Left renal pelvis (tissue), 4 donors: Measurements from ENCODE around the gene ADORA2A. TPM values are rescaled to one million over a fixed set of nuclear protein-coding genes. Genes with fewer than 3 reads are reported as not detected.

Experiments used
- DNase-seq, 4 donors: peaks; one replicate each; pipeline ENCODE4 v3.0.0-alpha.2; 2013; ENCODE audit warnings: low read depth in 4 of 4, low spot score in 3 of 4
- polyA plus RNA-seq, 4 donors: library from polyadenylated mRNA; unstranded; fragments of 120-200 nt; gene quantifications; one replicate each; pipeline ENCODE4 v1.2.1, GENCODE V29; 2013; ENCODE audit not compliant: insufficient read length in 4 of 4

ADORA2A gene
- polyA plus RNA-seq, 4 donors, result 5.1 to 11.9 (median 5.9) TPM

- peak in 1 of 4 donors; percentile 60 for DNase-seq
Observed at GRCh38 chr22:24444729-24445466, 17.5 kb downstream of the ADORA2A start.

- DNase-seq, result no peak
Observed at GRCh38 chr22:24445481-24446259, 18.3 kb downstream of the ADORA2A start.

- no peak for DNase-seq
Observed at GRCh38 chr22:24446260-24446611, 18.8 kb downstream of the ADORA2A start.

- DNase-seq, result no peak
Observed at GRCh38 chr22:24450610-24451009, 23.2 kb downstream of the ADORA2A start.

GRCh38 chr22:24451162-24451561, 23.8 kb downstream of the ADORA2A start:
- no peak for DNase-seq

- DNase-seq, result no peak
Observed at GRCh38 chr22:24453853-24454252, 26.5 kb downstream of the ADORA2A start.

GRCh38 chr22:24455039-24455438, 27.6 kb downstream of the ADORA2A start:
- no peak for DNase-seq

- no peak for DNase-seq
Observed at GRCh38 chr22:24455751-24456426, 28.5 kb downstream of the ADORA2A start.

GRCh38 chr22:24457894-24458420, 30.6 kb downstream of the ADORA2A start:
- DNase-seq, result no peak

GRCh38 chr22:24459911-24460310, 32.5 kb downstream of the ADORA2A start:
- DNase-seq, result no peak

GRCh38 chr22:24460418-24461089, 33.2 kb downstream of the ADORA2A start:
- no peak for DNase-seq

- no peak for DNase-seq
Observed at GRCh38 chr22:24463071-24463760, 35.8 kb downstream of the ADORA2A start.

GRCh38 chr22:24465566-24465965, 38.2 kb downstream of the ADORA2A start:
- DNase-seq, result no peak

GRCh38 chr22:24465975-24466374, 38.6 kb downstream of the ADORA2A start:
- no peak for DNase-seq

- DNase-seq, result peak; percentile 51 to 68 (median 63)
Observed at GRCh38 chr22:24466716-24467328, 39.4 kb downstream of the ADORA2A start.

- DNase-seq, result no peak
Observed at GRCh38 chr22:24467340-24467739, 39.9 kb downstream of the ADORA2A start.

- DNase-seq, result no peak
Observed at GRCh38 chr22:24471570-24471969, 44.2 kb downstream of the ADORA2A start.

- DNase-seq, result no peak
Observed at GRCh38 chr22:24473284-24473683, 45.9 kb downstream of the ADORA2A start.

GRCh38 chr22:24474221-24474620, 46.8 kb downstream of the ADORA2A start:
- DNase-seq, result no peak
